Mesothelial cell of epicardium (in vitro differentiated cells): ENCODE measurements around the gene TENM4. TPM values are rescaled to one million over a fixed set of nuclear protein-coding genes. Genes with fewer than 3 reads are reported as not detected.
A peak's percentile ranks its signal among the peaks of the same experiment; 100 is the strongest.

Experiments used
- DNase-seq, 2 experiments: peaks; one replicate each; pipeline ENCODE4 v3.0.0; 2021; ENCODE audit warnings: low spot score in 2 of 2; ENCODE audit not compliant: unreplicated experiment in 2 of 2
- H3K27ac Mint-ChIP-seq: 2 replicates; pipeline ENCODE4 v1.8.0; 2021; ENCODE audit warnings: mixed read lengths
- H3K27me3 Mint-ChIP-seq: 2 replicates; pipeline ENCODE4 v1.8.0; 2021; ENCODE audit warnings: low read depth, mixed read lengths
- H3K36me3 Mint-ChIP-seq: 2 replicates; pipeline ENCODE4 v1.8.0; 2021; ENCODE audit warnings: mixed read lengths
- H3K4me1 Mint-ChIP-seq: 2 replicates; pipeline ENCODE4 v1.8.0; 2021; ENCODE audit warnings: mixed read lengths
- H3K4me3 Mint-ChIP-seq: 2 replicates; pipeline ENCODE4 v1.8.0; 2021; ENCODE audit warnings: mild to moderate bottlenecking, moderate library complexity, mixed read lengths
- H3K9me3 Mint-ChIP-seq: 2 replicates; pipeline ENCODE4 v1.8.0; 2021; ENCODE audit warnings: mixed read lengths
- CTCF ChIP-seq: fragments of 200-600 bp; sonication (generic); IDR thresholded peaks from one replicate; pipeline ENCODE4 v1.5.0; 2021; ENCODE audit warnings: antibody characterized with exemption; ENCODE audit not compliant: unreplicated experiment
- total RNA-seq: library from RNA; stranded (reverse); gene quantifications from 3 replicates; pipeline ENCODE4 v1.2.1, GENCODE V29; 2021

The TENM4 gene
- total RNA-seq, 1 donor from 2014 or later = 187 TPM

DNA sequence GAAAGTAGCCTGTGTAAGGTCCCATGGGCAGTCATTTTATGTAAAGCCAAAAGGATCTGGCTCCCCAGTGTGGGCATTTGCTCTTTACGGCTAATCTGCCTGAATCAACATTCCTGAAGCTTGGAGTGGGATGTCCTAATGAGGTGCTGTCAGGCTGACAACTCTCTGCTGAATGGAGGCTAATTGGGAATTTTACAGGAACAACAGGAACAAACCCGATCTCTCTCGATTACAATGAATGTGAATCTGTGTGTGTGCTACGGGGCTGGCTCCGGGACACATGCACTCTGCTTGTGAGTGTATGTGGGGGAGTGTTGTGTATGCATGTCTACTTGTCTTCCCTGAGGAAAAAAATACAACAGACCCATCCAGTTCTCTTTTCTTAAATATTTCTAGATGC, 415.2 kb downstream of the TENM4 start:
- no peak for TF ChIP-seq CTCF
- no peak overlapping the region for H3K4me3 Mint-ChIP-seq
- H3K27ac Mint-ChIP-seq = peak overlapping the region; percentile 52
- DNase-seq = no peak
- H3K36me3 Mint-ChIP-seq = peaks cover 8% of the 10 kb centered on the region
- no peaks in the 10 kb centered on the region for H3K27me3 Mint-ChIP-seq
- peaks cover 55% of the 10 kb centered on the region for H3K4me1 Mint-ChIP-seq
- no peaks in the 10 kb centered on the region for H3K9me3 Mint-ChIP-seq

DNA sequence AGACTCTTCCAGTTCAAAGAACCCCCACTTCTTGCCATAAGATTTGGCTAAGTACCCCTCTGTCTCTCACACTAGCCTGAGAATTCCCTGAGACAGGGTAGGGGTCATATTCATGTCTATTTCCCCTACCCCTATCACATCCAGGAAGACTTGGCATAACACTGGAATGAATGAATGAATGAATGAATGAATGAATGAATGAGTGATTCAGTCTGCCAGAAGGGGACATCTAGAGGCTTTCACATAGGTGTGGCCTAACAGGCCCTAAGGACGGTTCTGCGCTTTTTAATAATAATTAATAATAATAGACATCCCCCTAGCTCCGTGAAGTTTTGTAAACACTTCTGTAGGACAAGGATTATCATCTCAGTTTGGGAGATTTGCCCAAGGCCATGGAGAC, 415.7 kb downstream of the TENM4 start:
- Mint-ChIP-seq H3K4me3 (no peak overlapping the region), H3K36me3 (peaks cover 8% of the 10 kb centered on the region), H3K9me3 (no peaks in the 10 kb centered on the region), H3K4me1 (peaks cover 55% of the 10 kb centered on the region), H3K27ac (no peak overlapping the region), H3K27me3 (no peaks in the 10 kb centered on the region)
- DNase-seq = no peak
- no peak for TF ChIP-seq CTCF

DNA sequence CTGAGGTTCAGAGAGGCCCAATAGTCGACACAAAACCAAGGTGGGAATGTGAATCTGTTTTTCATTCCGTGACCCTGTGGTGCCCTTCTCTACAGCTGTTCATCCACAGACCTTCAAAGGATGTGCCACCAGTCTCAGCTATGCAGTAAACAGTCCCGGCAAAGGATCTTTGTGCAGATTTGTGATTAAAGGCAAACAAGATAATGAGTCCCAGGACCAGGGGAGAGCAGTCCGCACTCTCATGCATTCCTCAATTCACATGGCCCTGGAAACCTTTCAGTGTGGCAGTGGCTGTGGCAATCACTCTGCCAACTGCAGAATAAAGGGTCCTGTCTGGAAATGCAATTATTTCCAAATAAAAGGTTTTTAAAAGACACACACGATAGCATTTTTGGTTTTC, 418.6 kb downstream of the TENM4 start:
- no peak for DNase-seq
- Mint-ChIP-seq H3K9me3 (no peaks in the 10 kb centered on the region), H3K4me1 (peaks cover 61% of the 10 kb centered on the region), H3K4me3 (no peak overlapping the region), H3K27me3 (no peaks in the 10 kb centered on the region), H3K36me3 (peaks cover 8% of the 10 kb centered on the region), H3K27ac (no peak overlapping the region)
- TF ChIP-seq CTCF = no peak

DNA sequence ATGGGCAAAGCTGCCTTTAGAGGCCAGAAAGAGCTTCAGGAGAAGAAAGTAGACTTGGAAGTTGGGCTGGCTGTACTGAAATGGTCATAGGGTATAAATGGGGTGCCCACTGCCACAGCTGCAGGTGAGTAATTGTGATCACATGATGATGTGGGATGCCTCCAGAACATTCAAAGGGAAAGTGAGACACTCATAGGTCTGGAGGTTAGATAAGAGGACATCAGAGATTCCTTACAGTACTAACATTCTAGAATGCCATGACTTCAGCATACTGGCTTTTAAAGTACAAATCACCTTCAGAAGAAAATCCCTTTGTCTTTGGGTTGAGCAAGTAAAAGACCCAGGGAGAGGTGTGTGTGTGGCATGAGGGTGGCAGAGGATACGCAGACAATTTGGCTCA, 419.2 kb downstream of the TENM4 start:
- H3K36me3 Mint-ChIP-seq = peaks cover 8% of the 10 kb centered on the region

DNA sequence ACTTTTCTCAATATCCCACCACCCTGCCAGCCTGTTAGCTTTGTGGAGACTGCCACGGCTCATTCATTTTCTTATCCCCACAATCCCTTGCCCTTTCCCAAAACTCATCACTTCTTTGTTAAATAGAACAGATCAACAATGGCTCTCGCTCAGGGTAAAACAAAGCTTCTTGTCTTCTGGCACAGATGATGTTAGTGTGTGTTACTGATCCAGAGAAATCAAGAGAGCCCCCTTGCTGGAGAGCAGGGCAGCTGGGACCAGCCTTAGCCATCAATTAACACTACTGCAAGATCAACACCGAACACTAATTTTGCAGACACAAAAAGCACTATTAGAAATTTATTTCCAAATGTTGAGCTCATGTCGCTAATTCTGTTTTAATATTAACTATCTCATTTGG, 420.9 kb downstream of the TENM4 start:
- Mint-ChIP-seq H3K27me3 (no peaks in the 10 kb centered on the region), H3K4me1 (peaks cover 63% of the 10 kb centered on the region)
- no peak for DNase-seq

More for the DNA sequence above, 419.2 kb downstream of the TENM4 start:
- no peaks in the 10 kb centered on the region for H3K9me3 Mint-ChIP-seq
- H3K4me1 Mint-ChIP-seq = peaks cover 63% of the 10 kb centered on the region
- TF ChIP-seq CTCF = no peak
- no peak overlapping the region for H3K27ac Mint-ChIP-seq
- H3K4me3 Mint-ChIP-seq = no peak overlapping the region
- DNase-seq = no peak
- no peaks in the 10 kb centered on the region for H3K27me3 Mint-ChIP-seq

More for the DNA sequence above, 420.9 kb downstream of the TENM4 start:
- Mint-ChIP-seq H3K9me3 (no peaks in the 10 kb centered on the region), H3K4me3 (no peak overlapping the region), H3K36me3 (peaks cover 8% of the 10 kb centered on the region), H3K27ac (peak overlapping the region; percentile 90)
- no peak for TF ChIP-seq CTCF
